Measurements from ENCODE around the gene GDAP2.
"Not testable (repeated sequence)": the region's sequence is repeated elsewhere in the genome, so short reads cannot be mapped to it uniquely, and the experiment has no call there.

The GDAP2 gene

GRCh38 chr1:117897551-117897950, 31.9 kb downstream of the GDAP2 start:
- DNase-seq, result no peak

GRCh38 chr1:117895482-117896114, 33.8 kb downstream of the GDAP2 start:
- DNase-seq, result peak; percentile 14 to 59

- no peak for DNase-seq
Measured at GRCh38 chr1:117894078-117894477, 35.3 kb downstream of the GDAP2 start.

- DNase-seq, result no peak
Measured at GRCh38 chr1:117892512-117892911, 36.9 kb downstream of the GDAP2 start.

- DNase-seq, result no peak
Measured at GRCh38 chr1:117890452-117890851, 39.0 kb downstream of the GDAP2 start.

- no peak for DNase-seq
Measured at GRCh38 chr1:117886101-117886795, 43.2 kb downstream of the GDAP2 start.

- no peak for DNase-seq
Measured at GRCh38 chr1:117883616-117884015, 45.8 kb downstream of the GDAP2 start.

- no peak for DNase-seq
Measured at GRCh38 chr1:117879284-117879683, 50.1 kb downstream of the GDAP2 start.

- no peak for DNase-seq
Measured at GRCh38 chr1:117877823-117878222, 51.6 kb downstream of the GDAP2 start.

- DNase-seq, result no peak
Measured at GRCh38 chr1:117871013-117871412, 58.4 kb downstream of the GDAP2 start.

GRCh38 chr1:117861694-117862093, 67.7 kb downstream of the GDAP2 start:
- DNase-seq, result no peak

GRCh38 chr1:117860896-117861610, 68.4 kb downstream of the GDAP2 start:
- DNase-seq, result no peak

- DNase-seq, result no peak
Measured at GRCh38 chr1:117859901-117860300, 69.5 kb downstream of the GDAP2 start.

- no peak for DNase-seq
Measured at GRCh38 chr1:117857418-117857817, 72.0 kb downstream of the GDAP2 start.

GRCh38 chr1:117852853-117853553, 76.4 kb downstream of the GDAP2 start:
- DNase-seq, result no peak

- DNase-seq, result no peak
Measured at GRCh38 chr1:117851687-117852086, 77.7 kb downstream of the GDAP2 start.

GRCh38 chr1:117846674-117847425, 82.6 kb downstream of the GDAP2 start:
- DNase-seq, result no peak

- DNase-seq, result not testable (repeated sequence)
Measured at GRCh38 chr1:117844478-117844877, 84.9 kb downstream of the GDAP2 start.

GRCh38 chr1:117843791-117844190, 85.6 kb downstream of the GDAP2 start:
- no peak for DNase-seq

GRCh38 chr1:117842408-117843170, 86.8 kb downstream of the GDAP2 start:
- no peak for DNase-seq

- DNase-seq, result no peak
Measured at GRCh38 chr1:117841117-117841650, 88.2 kb downstream of the GDAP2 start.

- no peak for DNase-seq
Measured at GRCh38 chr1:117838911-117839310, 90.5 kb downstream of the GDAP2 start.

Measured in CD4-positive, alpha-beta T cell treated with Interferon alpha-2 for 1 hour (primary cell).